H1 (cell line): ENCODE measurements around the gene TSGA10IP. TPM values are rescaled to one million over a fixed set of nuclear protein-coding genes. Genes with fewer than 3 reads are reported as not detected.

Experiments
- CHD7 ChIP-seq: fragments of 300-600 bp; sonication (generic); IDR thresholded peaks from 2 replicates; pipeline ENCODE4 v1.7.1; 2012; ENCODE audit warnings: low read length, moderate library complexity, mild to moderate bottlenecking, inconsistent platforms; ENCODE audit not compliant: insufficient replicate concordance
- CTBP2 ChIP-seq: IDR thresholded peaks from 2 replicates; pipeline ENCODE4 v1.7.0; 2011; ENCODE audit warnings: borderline replicate concordance, mild to moderate bottlenecking, moderate library complexity, mixed read lengths, low read length; ENCODE audit not compliant: insufficient read depth, insufficient read length
- FOSL1 ChIP-seq: IDR thresholded peaks from 2 replicates; pipeline ENCODE4 v1.6.1; 2011; ENCODE audit warnings: mild to moderate bottlenecking, low read depth, low read length, moderate library complexity; ENCODE audit not compliant: insufficient read depth
- RBBP5 ChIP-seq: IDR thresholded peaks from 2 replicates; pipeline ENCODE4 v1.7.1; 2012; ENCODE audit warnings: low read depth, mild to moderate bottlenecking, inconsistent platforms, low read length, moderate library complexity, borderline replicate concordance
- SIN3A ChIP-seq, 2 experiments: IDR thresholded peaks in 1 of 2; conservative IDR thresholded peaks in 1 of 2; 2 replicates each; pipeline ENCODE4 v1.6.1; 2011 to 2012; ENCODE audit warnings: low read length in 2 of 2, improper control_type of control experiment in 1 of 2, low read depth in 1 of 2, mild to moderate bottlenecking in 1 of 2
- TEAD4 ChIP-seq: IDR thresholded peaks from 2 replicates; pipeline ENCODE4 v1.6.1; 2012; ENCODE audit warnings: low read depth, low read length, inconsistent platforms, mixed read lengths
- polyA plus RNA-seq, 7 experiments: library from polyadenylated mRNA; depleted of rRNA in 3 of 7; stranded (reverse) in 5 of 7; unstranded in 2 of 7; fragments of >200 nt in 5 of 7; fragments of 200-250 nt in 2 of 7; gene quantifications; 1 replicate in 5 of 7; 2 replicates in 1 of 7; 4 replicates in 1 of 7; pipeline versions ENCODE4 v1.2.1 to v1.2.3, GENCODE V29; 2011 to 2013; ENCODE audit warnings: missing spikeins in 2 of 7, mixed read lengths in 2 of 7
- total RNA-seq: library from RNA; stranded (reverse); fragmentation: NEBNext Ultra II Directional; extraction: Animal tissue kit (Norgen Biotek cat#: 25700); gene quantifications from 2 replicates; pipeline ENCODE4 v1.2.1, GENCODE V29; 2021

The TSGA10IP gene
- total and polyA plus RNA-seq, 2 of the 8 experiments (the other 6 are each of a cell fraction or from before 2014, with no cell fraction given) = 1.9 to 6.0 TPM

- TF ChIP-seq CHD7 (no peak), RBBP5 (no peak), SIN3A (conservative IDR thresholded peaks at IDR 0.05 in 1 of 2, IDR thresholded peaks at IDR 0.05 in 1 of 2; ENCODE audit: low read depth in 1 of 2, low read length in 2 of 2) (peak in 1 of 2 experiments; percentile 36; a peak in 2 of 4 replicates), FOSL1 (no peak), TEAD4 (peak; percentile 44; the same call in 1 of the 2 replicates), CTBP2 (no peak)
These were observed 43.7 kb downstream of the TSGA10IP start (continued) for GRCh38 chr11:65988791-65989592.
